ENCODE measurements around the gene KRTAP10-6.

Gene KRTAP10-6

DNA sequence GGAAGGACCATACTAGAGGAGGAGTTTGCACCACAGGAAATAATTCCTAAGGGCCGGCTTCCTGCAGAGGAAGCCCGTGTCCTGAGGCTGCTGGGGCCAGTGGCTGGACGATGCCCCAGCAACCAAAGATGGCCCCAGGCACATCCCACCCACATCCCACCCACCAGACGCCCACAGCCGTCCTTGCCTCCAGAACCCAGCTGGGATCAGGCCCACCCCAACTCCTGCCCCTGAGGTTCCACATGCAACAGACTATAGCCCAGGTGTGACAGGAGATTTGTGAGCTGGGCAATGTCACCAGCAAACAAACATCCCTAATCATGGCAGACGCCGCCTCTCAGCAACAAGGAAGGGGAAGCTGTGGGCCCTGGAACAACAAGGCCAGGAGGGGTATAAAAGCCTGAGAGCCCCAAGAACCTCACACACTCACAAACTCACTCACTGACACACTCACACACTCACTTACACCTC lies 34.4 kb upstream of the KRTAP10-6 start, which contains the start of gene KRTAP10-9:
Gene KRTAP10-9, plus strand, starts transcription at position 421 of the 471 bp plus-strand sequence. CDS start 79 bp downstream, outside the sequence.
- H3K9me3 ChIP-seq (ENCODE audit: insufficient read depth, low read depth, low read length): peaks cover 19% of the 10 kb centered on the region; the same call in 1 of the 2 replicates
- no peak within 1 kb of the TSS for H2AFZ ChIP-seq (ENCODE audit: low read length)
- no peaks in the 10 kb centered on the region for H3F3A ChIP-seq (ENCODE audit: low read depth)
- no peaks in the 10 kb centered on the region for H3K36me3 ChIP-seq (ENCODE audit: insufficient read depth, low read length)
- no peaks in the 10 kb centered on the region for H3K9me2 ChIP-seq (replicated peaks; ENCODE audit: low read depth, low read length)
- H3K9ac ChIP-seq (ENCODE audit: low read depth, low read length, poor library complexity, severe bottlenecking): no peak within 1 kb of the TSS
- H4K20me1 ChIP-seq (ENCODE audit: insufficient read depth, low read length, poor library complexity, severe bottlenecking): no peaks in the 10 kb centered on the region
- TF ChIP-seq, protein P1, sequence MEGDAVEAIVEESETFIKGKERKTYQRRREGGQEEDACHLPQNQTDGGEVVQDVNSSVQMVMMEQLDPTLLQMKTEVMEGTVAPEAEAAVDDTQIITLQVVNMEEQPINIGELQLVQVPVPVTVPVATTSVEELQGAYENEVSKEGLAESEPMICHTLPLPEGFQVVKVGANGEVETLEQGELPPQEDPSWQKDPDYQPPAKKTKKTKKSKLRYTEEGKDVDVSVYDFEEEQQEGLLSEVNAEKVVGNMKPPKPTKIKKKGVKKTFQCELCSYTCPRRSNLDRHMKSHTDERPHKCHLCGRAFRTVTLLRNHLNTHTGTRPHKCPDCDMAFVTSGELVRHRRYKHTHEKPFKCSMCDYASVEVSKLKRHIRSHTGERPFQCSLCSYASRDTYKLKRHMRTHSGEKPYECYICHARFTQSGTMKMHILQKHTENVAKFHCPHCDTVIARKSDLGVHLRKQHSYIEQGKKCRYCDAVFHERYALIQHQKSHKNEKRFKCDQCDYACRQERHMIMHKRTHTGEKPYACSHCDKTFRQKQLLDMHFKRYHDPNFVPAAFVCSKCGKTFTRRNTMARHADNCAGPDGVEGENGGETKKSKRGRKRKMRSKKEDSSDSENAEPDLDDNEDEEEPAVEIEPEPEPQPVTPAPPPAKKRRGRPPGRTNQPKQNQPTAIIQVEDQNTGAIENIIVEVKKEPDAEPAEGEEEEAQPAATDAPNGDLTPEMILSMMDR (conservative IDR thresholded peaks at IDR 0.05; ENCODE audit: low read length): no peak
- no peaks in the 10 kb centered on the region for H3K79me2 ChIP-seq (ENCODE audit: insufficient read depth, low read length)
- H3K4me3 ChIP-seq (ENCODE audit: low read length, poor library complexity, severe bottlenecking): no peak within 1 kb of the TSS
- no peak within 1 kb of the TSS for H3K4me2 ChIP-seq (ENCODE audit: low read depth, low read length, poor library complexity, severe bottlenecking)
- no peaks in the 10 kb centered on the region for H3K4me1 ChIP-seq (ENCODE audit: insufficient read depth, low read length, poor library complexity, severe bottlenecking)
- H3K27me3 ChIP-seq (ENCODE audit: insufficient read depth, low read length, poor library complexity, severe bottlenecking): no peaks in the 10 kb centered on the region

DNA sequence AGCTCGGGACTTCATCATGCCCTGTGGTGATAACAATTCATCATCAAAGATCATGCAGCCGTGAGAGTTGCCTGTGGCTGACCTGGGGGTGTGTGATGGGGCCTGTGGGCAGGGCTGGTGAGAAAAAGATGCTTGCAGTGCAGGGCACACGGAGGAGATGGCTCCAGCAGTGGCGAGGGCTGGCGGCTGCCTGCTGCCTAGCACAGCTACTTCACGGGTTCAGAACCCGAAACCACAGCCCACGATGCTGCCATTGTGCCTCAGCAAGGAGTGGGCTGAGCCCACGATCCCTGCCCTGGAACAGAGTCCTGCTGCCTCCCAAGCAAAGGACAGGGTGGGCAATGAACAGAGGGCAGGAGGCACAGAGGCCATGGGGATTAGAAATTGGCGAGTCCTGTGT lies 34.0 kb upstream of the KRTAP10-6 start:
- H3F3A ChIP-seq (ENCODE audit: low read depth): no peaks in the 10 kb centered on the region
- no peaks in the 10 kb centered on the region for H3K9me2 ChIP-seq (replicated peaks; ENCODE audit: low read depth, low read length)
- H3K9ac ChIP-seq (ENCODE audit: low read depth, low read length, poor library complexity, severe bottlenecking): no peak overlapping the region
- no peaks in the 10 kb centered on the region for H4K20me1 ChIP-seq (ENCODE audit: insufficient read depth, low read length, poor library complexity, severe bottlenecking)
- no peak overlapping the region for H3K4me2 ChIP-seq (ENCODE audit: low read depth, low read length, poor library complexity, severe bottlenecking)
- H3K4me1 ChIP-seq (ENCODE audit: insufficient read depth, low read length, poor library complexity, severe bottlenecking): no peaks in the 10 kb centered on the region
- H3K36me3 ChIP-seq (ENCODE audit: insufficient read depth, low read length): no peaks in the 10 kb centered on the region
- TF ChIP-seq, protein P1 (conservative IDR thresholded peaks at IDR 0.05; ENCODE audit: low read length): no peak
- TF ChIP-seq EZH2phosphoT487 (IDR thresholded peaks at IDR 0.05; ENCODE audit: borderline replicate concordance): no peak
- no peaks in the 10 kb centered on the region for H3K27me3 ChIP-seq (ENCODE audit: insufficient read depth, low read length, poor library complexity, severe bottlenecking)
- H2AFZ ChIP-seq (ENCODE audit: low read length): no peak overlapping the region
- H3K4me3 ChIP-seq (ENCODE audit: low read length, poor library complexity, severe bottlenecking): no peak overlapping the region
- peaks cover 19% of the 10 kb centered on the region; the same call in 1 of the 2 replicates for H3K9me3 ChIP-seq (ENCODE audit: insufficient read depth, low read depth, low read length)
- H3K79me2 ChIP-seq (ENCODE audit: insufficient read depth, low read length): no peaks in the 10 kb centered on the region

DNA sequence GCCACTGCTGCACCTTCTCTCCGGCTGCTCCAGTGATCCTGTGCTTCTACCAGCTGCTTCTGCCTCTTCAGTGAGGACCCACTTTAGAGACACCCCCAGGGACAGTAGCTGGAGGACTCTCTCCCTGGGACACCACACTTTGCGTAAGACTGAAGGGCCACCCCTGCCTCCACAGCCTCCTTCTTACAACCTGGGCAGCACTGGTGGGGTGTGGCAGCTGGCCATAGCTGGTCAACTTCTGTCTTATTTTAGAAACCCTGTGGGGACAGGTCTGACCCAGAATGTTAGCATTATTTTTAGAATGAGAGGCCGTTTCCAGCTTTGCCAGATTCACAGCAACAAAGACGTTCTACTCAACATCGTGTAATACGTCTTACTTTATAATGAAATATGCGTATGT lies 33.5 kb upstream of the KRTAP10-6 start:
- TF ChIP-seq, protein P1 (conservative IDR thresholded peaks at IDR 0.05; ENCODE audit: low read length): no peak
- no peak for TF ChIP-seq EZH2phosphoT487 (IDR thresholded peaks at IDR 0.05; ENCODE audit: borderline replicate concordance)
- Histone ChIP-seq H2AFZ (ENCODE audit: low read length) (no peak overlapping the region), H3K79me2 (ENCODE audit: insufficient read depth, low read length) (no peaks in the 10 kb centered on the region)

More for the DNA sequence above, 33.5 kb upstream of the KRTAP10-6 start:
- peaks cover 17% of the 10 kb centered on the region; the same call in 1 of the 2 replicates for H3K9me3 ChIP-seq (ENCODE audit: insufficient read depth, low read depth, low read length)
- no peaks in the 10 kb centered on the region for H3K36me3 ChIP-seq (ENCODE audit: insufficient read depth, low read length)
- no peaks in the 10 kb centered on the region for H3K9me2 ChIP-seq (replicated peaks; ENCODE audit: low read depth, low read length)
- no peaks in the 10 kb centered on the region for H3K27me3 ChIP-seq (ENCODE audit: insufficient read depth, low read length, poor library complexity, severe bottlenecking)
- no peak overlapping the region for H3K4me2 ChIP-seq (ENCODE audit: low read depth, low read length, poor library complexity, severe bottlenecking)
- no peaks in the 10 kb centered on the region for H4K20me1 ChIP-seq (ENCODE audit: insufficient read depth, low read length, poor library complexity, severe bottlenecking)
- H3K4me3 ChIP-seq (ENCODE audit: low read length, poor library complexity, severe bottlenecking): no peak overlapping the region
- H3F3A ChIP-seq (ENCODE audit: low read depth): no peaks in the 10 kb centered on the region
- H3K4me1 ChIP-seq (ENCODE audit: insufficient read depth, low read length, poor library complexity, severe bottlenecking): no peaks in the 10 kb centered on the region
- no peak overlapping the region for H3K9ac ChIP-seq (ENCODE audit: low read depth, low read length, poor library complexity, severe bottlenecking)

Data from Loucy (cell line).